Stimulated activated CD8-positive, alpha-beta memory T cell treated with anti-CD3 and anti-CD28 coated beads, Interleukin-7, amount 100 ng/mL, for 24 hours (primary cell): ENCODE measurements around the gene DHRS1.
"Not testable (repeated sequence)": the region's sequence is repeated elsewhere in the genome, so short reads cannot be mapped to it uniquely, and the experiment has no call there.

Experiments used
- DNase-seq: peaks from one replicate; pipeline ENCODE4 v3.0.0-alpha.2; 2020; ENCODE audit warnings: low read depth

DHRS1 gene

GRCh38 chr14:24246765-24247212, 52.8 kb downstream of the DHRS1 start:
- no peak for DNase-seq

- DNase-seq: not testable (repeated sequence)
Measured at GRCh38 chr14:24245350-24245749, 54.2 kb downstream of the DHRS1 start.

GRCh38 chr14:24243336-24243836, 56.2 kb downstream of the DHRS1 start:
- DNase-seq: no peak

- DNase-seq: peak; percentile 83
Measured at GRCh38 chr14:24241829-24242443, 57.6 kb downstream of the DHRS1 start.
